Naive thymus-derived CD4-positive, alpha-beta T cell (primary cell): ENCODE measurements around the gene CLDN9. TPM values are rescaled to one million over a fixed set of nuclear protein-coding genes. Genes with fewer than 3 reads are reported as not detected.

ENCODE experiments used
- ATAC-seq: fragments of 150-1000 bp; cut with Tn5 transposase; 2 replicates; pipeline ENCODE4 v1.10.0; 2021; ENCODE audit warnings: mild to moderate bottlenecking, moderate library complexity
- CTCF ChIA-PET: fragments of 350-600 bp; sonication (Branson Sonifier 250); formaldehyde crosslinking; loops from one replicate; lab custom pipeline; 2021; ENCODE audit warnings: antibody characterized with exemption; lab: Charles Lee
- POLR2A ChIA-PET: fragments of 350-600 bp; sonication (Branson Sonifier 250); formaldehyde crosslinking; loops from one replicate; lab custom pipeline; 2021; ENCODE audit warnings: antibody characterized with exemption, inconsistent platforms; lab: Charles Lee
- DNase-seq, 9 donors: peaks; one replicate each; pipeline versions ENCODE4 v3.0.0 to v3.0.0-alpha.2; 2020 to 2022; ENCODE audit warnings: mixed read lengths in 1 of 9
- H3K27ac ChIP-seq: one replicate; pipeline ENCODE4 v1.7.0; 2013; ENCODE audit warnings: mild to moderate bottlenecking, low read depth, low read length, moderate library complexity
- H3K27me3 ChIP-seq, 2 donors: one replicate each; pipeline ENCODE4 v1.7.0; 2013; ENCODE audit warnings: low read length in 2 of 2, mild to moderate bottlenecking in 2 of 2, moderate library complexity in 2 of 2; ENCODE audit not compliant: control insufficient read depth in 2 of 2, insufficient read depth in 2 of 2
- H3K36me3 ChIP-seq, 3 experiments: 1 replicate in 2 of 3; 2 replicates in 1 of 3; pipeline ENCODE4 v1.7.0; 2013; ENCODE audit warnings: low read length in 3 of 3, mild to moderate bottlenecking in 3 of 3, moderate library complexity in 1 of 3; ENCODE audit not compliant: insufficient read depth in 3 of 3, control insufficient read depth in 2 of 3
- H3K4me1 ChIP-seq, 2 donors: one replicate each; pipeline ENCODE4 v1.7.0; 2013; ENCODE audit warnings: low read length in 2 of 2, mild to moderate bottlenecking in 2 of 2, moderate library complexity in 1 of 2; ENCODE audit not compliant: control insufficient read depth in 2 of 2, insufficient read depth in 2 of 2
- H3K4me3 ChIP-seq: 2 replicates; pipeline ENCODE4 v1.7.0; 2013; ENCODE audit warnings: mild to moderate bottlenecking, low read length
- H3K9me3 ChIP-seq, 3 experiments: 1 replicate in 2 of 3; 2 replicates in 1 of 3; pipeline ENCODE4 v1.7.0; 2013; ENCODE audit warnings: low read length in 3 of 3; ENCODE audit not compliant: control insufficient read depth in 2 of 3
- H3K27ac Mint-ChIP-seq, 9 donors: one replicate each; pipeline ENCODE4 v1.8.0; 2020 to 2022; ENCODE audit warnings: mixed read lengths in 9 of 9, mild to moderate bottlenecking in 8 of 9, moderate library complexity in 5 of 9, inconsistent platforms in 2 of 9
- H3K27me3 Mint-ChIP-seq, 5 donors: one replicate each; pipeline ENCODE4 v1.8.0; 2021 to 2022; ENCODE audit warnings: mixed read lengths in 5 of 5, mild to moderate bottlenecking in 1 of 5
- H3K36me3 Mint-ChIP-seq, 5 donors: one replicate each; pipeline ENCODE4 v1.8.0; 2020 to 2022; ENCODE audit warnings: mixed read lengths in 5 of 5, mild to moderate bottlenecking in 3 of 5, inconsistent platforms in 1 of 5
- H3K4me1 Mint-ChIP-seq, 7 donors: one replicate each; pipeline ENCODE4 v1.8.0; 2020 to 2022; ENCODE audit warnings: mixed read lengths in 7 of 7, mild to moderate bottlenecking in 3 of 7, inconsistent platforms in 1 of 7
- H3K4me3 Mint-ChIP-seq, 10 donors: one replicate each; pipeline ENCODE4 v1.8.0; 2020 to 2022; ENCODE audit warnings: mild to moderate bottlenecking in 10 of 10, mixed read lengths in 10 of 10, moderate library complexity in 6 of 10, inconsistent platforms in 2 of 10
- H3K9me3 Mint-ChIP-seq, 11 donors: one replicate each; pipeline ENCODE4 v1.8.0; 2020 to 2022; ENCODE audit warnings: mixed read lengths in 11 of 11, mild to moderate bottlenecking in 4 of 11, inconsistent platforms in 1 of 11, moderate library complexity in 1 of 11
- intact Hi-C, 2 donors: fragments of 100-400 bp; cut with micrococcal nuclease; formaldehyde crosslinking; loops; one replicate each; pipeline ENCODE4 v1.15.1; 2023
- polyA plus RNA-seq, 2 donors: library from polyadenylated mRNA; unstranded; fragments of 300-500 nt; fragmentation: Illumina TruSeq; gene quantifications; one replicate each; pipeline ENCODE4 v1.2.3, GENCODE V29; 2021
- total RNA-seq, 6 experiments: library from RNA in 5 of 6; stranded (reverse) in 5 of 6; gene quantifications; 1 replicate in 5 of 6; 2 replicates in 1 of 6; pipeline ENCODE4 v1.2.3 and lab custom pipeline; 2021 to 2026

The CLDN9 gene
- total and polyA plus RNA-seq, 7 experiments from 2014 or later = 0.15 to 0.37 TPM; not detected in 5

GRCh38 chr16:3007059-3007956, 5.4 kb upstream of the CLDN9 start:
- H3K4me1 ChIP-seq = peaks cover 21 to 23% of the 10 kb centered on the region in 2 donors
- Mint-ChIP-seq H3K4me1 (peaks cover 18 to 35% (median 28%) of the 10 kb centered on the region in 7 donors), H3K9me3 (no peaks in the 10 kb centered on the region), H3K27me3 (peaks cover 0 to 15% (median under 1%) of the 10 kb centered on the region in 5 donors), H3K27ac (peak overlapping the region in 3 of 9 donors; percentile 24 to 33 (median 25)), H3K36me3 (peaks cover 0 to 1% (median 0%) of the 10 kb centered on the region in 5 donors), H3K4me3 (peak overlapping the region; percentile 37 to 85 (median 73))
- intact Hi-C loops = no loop called here
- CTCF ChIA-PET = interaction anchor here (0.6 to 2.0 kb wide), 6 partner anchors 14 to 124 kb away, joined by 3 to 8 read pairs (median 4); no protein-coding TSS in a partner anchor
- ATAC-seq = no peak
- no peak overlapping the region for H3K27ac ChIP-seq
- H3K9me3 ChIP-seq = no peaks in the 10 kb centered on the region
- no peak for DNase-seq
- POLR2A ChIA-PET = interaction anchor here (0.9 to 3.2 kb wide), 8 partner anchors 13 to 230 kb away, joined by 4 to 11 read pairs (median 6); partner anchors contain the start of genes HCFC1R1, PKMYT1, THOC6 and TNFRSF12A
- H3K27me3 ChIP-seq = no peaks in the 10 kb centered on the region
- H3K36me3 ChIP-seq = no peaks in the 10 kb centered on the region
- H3K4me3 ChIP-seq = peak overlapping the region; percentile 38

GRCh38 chr16:3007957-3008689, 4.6 kb upstream of the CLDN9 start:
- H3K9me3 Mint-ChIP-seq = no peaks in the 10 kb centered on the region
- DNase-seq (no peak), ATAC-seq (no peak)
- ChIA-PET POLR2A (interaction anchor here (0.7 to 3.2 kb wide), 8 partner anchors 12 to 527 kb away, joined by 3 to 11 read pairs (median 6); partner anchors contain the start of genes HCFC1R1, PKMYT1, THOC6 and TNFRSF12A), CTCF (interaction anchor here (0.6 to 2.0 kb wide), 5 partner anchors 13 to 123 kb away, joined by 3 to 8 read pairs (median 3); no protein-coding TSS in a partner anchor)
- Histone ChIP-seq H3K9me3 (no peaks in the 10 kb centered on the region), H3K36me3 (no peaks in the 10 kb centered on the region), H3K4me3 (peak overlapping the region; percentile 38), H3K4me1 (peaks cover 21 to 23% of the 10 kb centered on the region in 2 donors), H3K27me3 (no peaks in the 10 kb centered on the region), H3K27ac (no peak overlapping the region)
- H3K4me1 Mint-ChIP-seq = peaks cover 18 to 35% (median 28%) of the 10 kb centered on the region in 7 donors
- intact Hi-C loops = no loop called here
- H3K27me3 Mint-ChIP-seq = peaks cover 0 to 18% (median 5%) of the 10 kb centered on the region in 5 donors
- peaks cover 0 to 1% (median 0%) of the 10 kb centered on the region in 5 donors for H3K36me3 Mint-ChIP-seq
- peak overlapping the region; percentile 68 to 85 (median 74) for H3K4me3 Mint-ChIP-seq
- peak overlapping the region in 2 of 9 donors; percentile 17 to 25 for H3K27ac Mint-ChIP-seq

GRCh38 chr16:3008690-3009037, 4.1 kb upstream of the CLDN9 start:
- POLR2A ChIA-PET = interaction anchor here (0.7 to 3.2 kb wide), 8 partner anchors 11 to 527 kb away, joined by 3 to 12 read pairs (median 6); partner anchors contain the start of genes HCFC1R1, THOC6 and TNFRSF12A
- intact Hi-C loops = no loop called here
- Histone ChIP-seq H3K36me3 (no peaks in the 10 kb centered on the region), H3K4me3 (no peak overlapping the region), H3K9me3 (no peaks in the 10 kb centered on the region), H3K27ac (no peak overlapping the region), H3K4me1 (peaks cover 21 to 23% of the 10 kb centered on the region in 2 donors), H3K27me3 (no peaks in the 10 kb centered on the region)
- H3K27ac Mint-ChIP-seq = no peak overlapping the region
- peaks cover 0 to 1% (median 0%) of the 10 kb centered on the region in 5 donors for H3K36me3 Mint-ChIP-seq
- no peaks in the 10 kb centered on the region for H3K9me3 Mint-ChIP-seq
- H3K4me1 Mint-ChIP-seq = peaks cover 18 to 35% (median 28%) of the 10 kb centered on the region in 7 donors
- no peak for DNase-seq
- peak overlapping the region in 7 of 10 donors; percentile 68 to 83 (median 73) for H3K4me3 Mint-ChIP-seq
- no peak for ATAC-seq
- peaks cover 0 to 18% (median 5%) of the 10 kb centered on the region in 5 donors for H3K27me3 Mint-ChIP-seq
- CTCF ChIA-PET = interaction anchor here (1.0 to 2.0 kb wide), 2 partner anchors 19 to 25 kb away, joined by 3 to 8 read pairs; no protein-coding TSS in a partner anchor

DNA sequence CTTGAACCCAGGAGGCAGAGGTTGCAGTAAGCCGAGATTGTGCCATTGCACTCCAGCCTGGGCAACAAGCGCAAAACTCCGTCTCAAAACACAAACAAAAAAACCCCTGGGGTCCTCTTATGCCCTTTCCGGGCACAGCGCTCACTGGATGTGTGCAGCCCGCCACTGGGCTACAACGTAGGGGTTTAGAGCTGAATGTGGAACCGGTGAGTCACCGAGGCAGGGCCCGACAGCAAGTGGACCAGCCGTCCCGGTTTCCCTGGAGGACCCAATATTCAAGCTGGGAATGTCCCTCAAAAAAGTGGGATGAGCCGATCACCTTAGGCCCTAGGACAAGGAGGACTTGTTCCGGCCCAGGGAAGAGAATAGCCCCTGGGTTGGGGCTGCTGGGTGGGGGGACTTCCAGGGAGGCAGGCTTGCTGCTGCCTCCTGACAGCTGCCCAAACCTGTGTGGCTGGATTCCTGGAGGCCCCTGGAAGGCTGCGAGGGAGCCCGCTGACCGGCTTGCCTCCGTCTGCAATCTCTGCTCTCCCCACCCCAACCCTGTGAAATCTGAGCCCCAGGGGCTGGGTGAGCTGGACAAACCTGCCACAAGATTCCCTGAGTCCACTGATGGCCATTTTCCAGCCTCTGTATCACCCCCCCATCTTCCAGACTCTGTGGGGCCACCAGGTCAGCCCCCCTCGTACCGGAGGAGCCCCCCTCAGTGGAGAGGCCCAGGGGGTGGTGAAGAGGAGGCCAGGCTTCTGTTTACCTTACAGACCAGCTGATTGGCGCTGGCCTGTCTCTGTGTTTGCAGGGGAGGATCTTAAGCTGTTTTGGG, 2.9 kb upstream of the CLDN9 start:
- no peak overlapping the region for H3K4me3 Mint-ChIP-seq
- H3K4me1 Mint-ChIP-seq = peaks cover 18 to 34% (median 24%) of the 10 kb centered on the region in 7 donors
- H3K36me3 ChIP-seq = no peaks in the 10 kb centered on the region
- DNase-seq (no peak), ATAC-seq (no peak)
- H3K27me3 ChIP-seq = no peaks in the 10 kb centered on the region
- H3K9me3 Mint-ChIP-seq = no peaks in the 10 kb centered on the region
- H3K36me3 Mint-ChIP-seq = peaks cover 0 to 1% (median 0%) of the 10 kb centered on the region in 5 donors
- no peak overlapping the region for H3K27ac ChIP-seq
- no peak overlapping the region for H3K27ac Mint-ChIP-seq
- POLR2A ChIA-PET = interaction anchor here (0.6 to 2.1 kb wide), 4 partner anchors 11 to 301 kb away, joined by 3 to 12 read pairs (median 4); partner anchors contain the start of gene TNFRSF12A
- H3K4me3 ChIP-seq = no peak overlapping the region
- H3K4me1 ChIP-seq = peaks cover 21 to 23% of the 10 kb centered on the region in 2 donors
- H3K27me3 Mint-ChIP-seq = peaks cover 0 to 24% (median 5%) of the 10 kb centered on the region in 5 donors
- H3K9me3 ChIP-seq = no peaks in the 10 kb centered on the region
- intact Hi-C loops = no loop called here
- CTCF ChIA-PET = interaction anchor here (1.5 kb wide), 1 partner anchor 19 kb away, joined by 3 read pairs; no protein-coding TSS in a partner anchor

GRCh38 chr16:3010510-3010909, 2.2 kb upstream of the CLDN9 start:
- CTCF ChIA-PET = interaction anchor here (1.5 kb wide), 1 partner anchor 18 kb away, joined by 3 read pairs; no protein-coding TSS in a partner anchor
- DNase-seq = no peak

More at GRCh38 chr16:3010510-3010909, 2.2 kb upstream of the CLDN9 start:
- Mint-ChIP-seq H3K4me1 (peaks cover 18 to 34% (median 24%) of the 10 kb centered on the region in 7 donors), H3K27me3 (peaks cover 0 to 24% (median 5%) of the 10 kb centered on the region in 5 donors), H3K4me3 (no peak overlapping the region), H3K9me3 (no peaks in the 10 kb centered on the region), H3K36me3 (peaks cover 0 to 1% (median 0%) of the 10 kb centered on the region in 5 donors), H3K27ac (no peak overlapping the region)
- Histone ChIP-seq H3K36me3 (no peaks in the 10 kb centered on the region), H3K27ac (no peak overlapping the region), H3K4me1 (peaks cover 21 to 23% of the 10 kb centered on the region in 2 donors), H3K9me3 (no peaks in the 10 kb centered on the region), H3K27me3 (no peaks in the 10 kb centered on the region), H3K4me3 (no peak overlapping the region)
- POLR2A ChIA-PET = interaction anchor here (0.6 to 2.1 kb wide), 4 partner anchors 10 to 301 kb away, joined by 3 to 12 read pairs (median 4); partner anchors contain the start of gene TNFRSF12A
- intact Hi-C loops = no loop called here
- ATAC-seq = no peak
